ENCODE results near the gene SPATA31D3. TPM values are rescaled to one million over a fixed set of nuclear protein-coding genes. Genes with fewer than 3 reads are reported as not detected.
"Not testable (repeated sequence)": the region's sequence is repeated elsewhere in the genome, so short reads cannot be mapped to it uniquely, and the experiment has no call there.

The SPATA31D3 gene
- not detected for total RNA-seq
- long read RNA-seq, result 0 reads

DNA sequence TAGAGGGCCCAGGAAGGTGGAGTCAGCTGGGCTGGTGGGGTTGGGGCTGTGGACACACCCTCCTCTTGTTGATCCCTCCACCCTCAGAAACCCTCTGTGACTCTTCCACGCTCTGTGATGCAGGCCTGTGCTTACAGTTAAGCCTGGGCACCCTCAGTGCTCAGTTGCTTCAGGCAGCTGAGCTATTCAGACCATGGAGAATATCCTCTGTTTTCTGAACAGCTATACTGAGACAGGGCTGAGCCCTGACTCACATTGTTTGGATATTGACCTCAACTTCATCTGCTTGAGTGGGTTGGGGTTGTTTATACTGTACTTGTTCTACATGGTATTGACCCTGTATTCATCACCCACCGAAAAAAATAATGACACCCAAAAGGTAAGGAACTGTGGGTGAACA is at the start of gene SPATA31D3:
Gene SPATA31D3, plus strand, starts transcription at position 108 of the 400 bp plus-strand sequence. Its CDS starts 86 bp downstream, at position 194.
- intact Hi-C loops (cut with DNase I); ATAC-seq; DNase-seq: not testable (repeated sequence)

DNA sequence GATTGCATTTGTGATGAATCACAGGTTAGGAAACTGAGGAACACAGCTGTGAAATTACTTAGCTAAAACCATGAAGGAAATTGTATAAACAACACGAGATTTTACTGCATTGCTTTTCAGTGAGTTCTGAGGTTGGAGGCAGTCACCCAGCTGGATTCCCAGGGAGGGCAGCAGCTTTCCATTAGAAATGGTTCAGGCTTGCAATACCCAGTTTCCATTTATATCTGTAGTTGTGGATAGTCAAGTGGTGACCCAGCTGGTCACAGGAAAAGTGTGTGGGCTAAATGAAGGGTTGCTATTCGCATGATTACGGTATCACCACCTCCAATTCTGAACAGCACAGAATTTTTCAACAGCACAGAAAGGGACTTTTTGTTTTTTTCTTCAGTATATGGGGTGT is 49.4 kb upstream of the SPATA31D3 start:
- DNase-seq (no peak), ATAC-seq (no peak)
- intact Hi-C loops (cut with DNase I), result no loop called here

DNA sequence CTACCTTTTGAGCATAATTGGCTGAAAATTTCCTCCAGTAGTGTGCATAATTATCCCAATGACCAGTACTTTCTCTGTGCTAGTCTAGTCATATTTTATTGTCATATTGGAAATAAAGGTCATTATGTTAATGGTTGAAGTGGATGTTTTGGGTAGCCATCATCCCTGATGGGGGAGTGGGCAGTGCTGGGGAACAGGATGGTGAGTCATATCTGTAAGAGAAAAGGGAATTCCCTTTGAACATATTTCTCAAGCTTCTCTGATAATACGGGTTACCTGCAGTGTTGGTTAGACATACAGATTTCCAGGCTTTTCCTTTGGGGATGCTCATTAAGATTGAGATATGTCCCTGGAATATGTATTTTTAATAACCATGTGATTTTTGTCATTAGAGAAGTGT is 48.4 kb upstream of the SPATA31D3 start:
- DNase-seq (no peak), ATAC-seq (no peak)
- intact Hi-C loops (cut with DNase I), result no loop called here

DNA sequence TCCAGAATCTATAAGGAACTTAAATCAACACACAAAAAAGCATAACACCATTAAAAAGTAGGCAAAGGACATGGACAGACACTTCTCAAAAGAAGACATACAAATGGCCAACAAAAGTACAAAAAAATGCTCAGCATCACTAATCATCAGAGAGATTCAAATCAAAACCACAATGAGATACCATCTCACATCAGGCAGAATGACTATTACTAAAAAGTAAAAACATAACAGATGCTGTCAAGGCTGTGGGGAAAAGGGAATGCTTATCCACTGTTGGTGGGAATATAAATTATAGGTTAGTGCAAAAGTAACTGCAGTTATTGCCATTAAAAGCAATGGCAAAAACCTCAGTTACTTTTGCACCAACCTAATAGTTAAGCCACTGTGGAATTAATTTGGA is 47.2 kb upstream of the SPATA31D3 start:
- DNase-seq (no peak), ATAC-seq (no peak)
- intact Hi-C loops (cut with DNase I), result no loop called here

DNA sequence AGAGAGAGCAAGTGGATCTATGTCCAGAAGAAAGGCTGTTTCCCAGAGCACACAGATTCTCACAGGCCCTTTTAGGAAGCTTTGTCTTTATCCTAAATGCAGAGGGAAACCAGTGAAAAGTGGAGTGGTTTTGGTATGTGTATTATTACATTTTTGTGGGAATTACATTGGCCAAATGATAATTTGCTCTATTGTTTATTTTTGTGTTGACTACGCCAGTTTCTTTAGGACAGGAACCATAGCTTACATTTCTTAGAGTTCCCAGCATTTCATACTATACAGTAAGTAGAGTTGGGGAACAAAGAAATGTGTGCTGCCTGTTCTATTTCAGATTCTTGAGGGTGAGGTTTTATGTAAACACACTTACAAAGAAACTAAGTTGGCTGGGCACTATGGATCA is 44.4 kb upstream of the SPATA31D3 start:
- intact Hi-C loops (cut with DNase I), result no loop called here
- ATAC-seq, result no peak
- no peak for DNase-seq

GRCh38 chr9:81902196-81902595 is 41.1 kb upstream of the SPATA31D3 start:
- DNase-seq (no peak), ATAC-seq (peak in 1 of 2 donors; percentile 73)
- intact Hi-C loops (cut with DNase I), result no loop called here

DNA sequence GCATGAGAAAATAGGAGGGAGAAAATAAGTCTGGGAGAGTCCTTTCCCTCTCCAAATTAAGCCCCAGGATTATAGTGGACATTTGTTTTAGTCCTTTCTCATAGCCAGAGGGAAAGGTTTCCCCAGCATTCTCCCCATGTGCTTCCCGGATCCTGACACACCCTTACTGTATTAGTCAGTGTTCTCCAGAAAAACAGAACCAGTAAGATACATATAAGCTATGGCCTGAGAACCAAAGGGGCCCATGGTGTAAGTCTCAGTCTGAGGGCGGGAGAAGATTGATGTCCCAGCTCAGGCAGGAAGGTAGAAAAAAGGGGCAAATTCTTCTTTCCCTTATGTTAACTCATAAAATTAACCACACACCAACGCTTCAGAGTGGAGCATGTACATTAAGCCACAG is 40.7 kb upstream of the SPATA31D3 start:
- DNase-seq (no peak), ATAC-seq (peak in 1 of 2 donors; percentile 65)
- intact Hi-C loops (cut with DNase I), result no loop called here

- DNase-seq, result no peak
- ATAC-seq, result peak in 1 of 2 donors; percentile 39
- intact Hi-C loops (cut with DNase I), result no loop called here
Observed at GRCh38 chr9:81906671-81907070, 36.6 kb upstream of the SPATA31D3 start.

- intact Hi-C loops (cut with DNase I), result no loop called here
- ATAC-seq (no peak), DNase-seq (no peak)
Observed at GRCh38 chr9:81912135-81912534, 31.2 kb upstream of the SPATA31D3 start.

- intact Hi-C loops (cut with DNase I), result no loop called here
- peak in 1 of 2 donors; percentile 67 for ATAC-seq
- DNase-seq, result no peak
Observed at GRCh38 chr9:81915801-81916505, 27.3 kb upstream of the SPATA31D3 start.

DNA sequence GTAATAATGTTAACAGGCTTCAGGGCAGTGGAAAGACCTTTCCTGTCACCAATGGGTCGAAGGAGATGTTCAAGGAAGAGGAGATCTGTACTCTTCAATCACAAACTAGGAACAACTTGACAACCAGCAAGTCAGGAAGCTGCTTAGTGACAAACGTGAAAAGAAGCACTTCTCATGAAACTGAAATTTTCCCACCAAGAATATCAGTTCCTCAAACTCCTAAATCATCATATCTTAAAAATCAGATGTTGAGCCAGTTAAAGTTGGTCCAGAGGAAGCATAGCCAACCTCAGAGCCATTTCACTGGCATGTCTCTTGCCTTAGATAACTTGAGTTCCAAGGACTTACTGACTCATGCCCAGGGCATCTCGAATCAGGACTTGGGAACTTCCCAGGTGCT is 24.8 kb upstream of the SPATA31D3 start:
- DNase-seq; ATAC-seq; intact Hi-C loops (cut with DNase I): not testable (repeated sequence)

DNA sequence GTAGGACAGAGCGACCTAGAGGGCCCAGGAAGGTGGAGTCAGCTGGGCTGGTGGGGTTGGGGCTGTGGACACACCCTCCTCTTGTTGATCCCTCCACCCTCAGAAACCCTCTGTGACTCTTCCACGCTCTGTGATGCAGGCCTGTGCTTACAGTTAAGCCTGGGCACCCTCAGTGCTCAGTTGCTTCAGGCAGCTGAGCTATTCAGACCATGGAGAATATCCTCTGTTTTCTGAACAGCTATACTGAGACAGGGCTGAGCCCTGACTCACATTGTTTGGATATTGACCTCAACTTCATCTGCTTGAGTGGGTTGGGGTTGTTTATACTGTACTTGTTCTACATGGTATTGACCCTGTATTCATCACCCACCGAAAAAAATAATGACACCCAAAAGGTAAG is 15.0 kb upstream of the SPATA31D3 start, which contains the start of gene SPATA31D4:
Gene SPATA31D4, plus strand, starts transcription at position 124 of the 400 bp plus-strand sequence. Its CDS starts 86 bp downstream, at position 210.
- ATAC-seq; intact Hi-C loops (cut with DNase I); DNase-seq: not testable (repeated sequence)

- intact Hi-C loops (cut with DNase I); ATAC-seq; DNase-seq: not testable (repeated sequence)
Observed at GRCh38 chr9:81930147-81930546, 13.2 kb upstream of the SPATA31D3 start.

DNA sequence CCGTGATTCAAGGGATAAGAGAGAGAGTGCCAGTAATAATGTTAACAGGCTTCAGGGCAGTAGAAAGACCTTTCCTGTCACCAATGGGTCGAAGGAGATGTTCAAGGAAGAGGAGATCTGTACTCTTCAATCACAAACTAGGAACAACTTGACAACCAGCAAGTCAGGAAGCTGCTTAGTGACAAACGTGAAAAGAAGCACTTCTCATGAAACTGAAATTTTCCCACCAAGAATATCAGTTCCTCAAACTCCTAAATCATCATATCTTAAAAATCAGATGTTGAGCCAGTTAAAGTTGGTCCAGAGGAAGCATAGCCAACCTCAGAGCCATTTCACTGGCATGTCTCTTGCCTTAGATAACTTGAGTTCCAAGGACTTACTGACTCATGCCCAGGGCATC is 9.8 kb upstream of the SPATA31D3 start:
- DNase-seq; ATAC-seq; intact Hi-C loops (cut with DNase I): not testable (repeated sequence)

GRCh38 chr9:81948650-81949049 is 5.3 kb downstream of the SPATA31D3 start:
- DNase-seq; ATAC-seq; intact Hi-C loops (cut with DNase I): not testable (repeated sequence)

- DNase-seq (no peak), ATAC-seq (no peak)
- intact Hi-C loops (cut with DNase I), result no loop called here
Observed at GRCh38 chr9:81953096-81953495, 9.8 kb downstream of the SPATA31D3 start.

DNA sequence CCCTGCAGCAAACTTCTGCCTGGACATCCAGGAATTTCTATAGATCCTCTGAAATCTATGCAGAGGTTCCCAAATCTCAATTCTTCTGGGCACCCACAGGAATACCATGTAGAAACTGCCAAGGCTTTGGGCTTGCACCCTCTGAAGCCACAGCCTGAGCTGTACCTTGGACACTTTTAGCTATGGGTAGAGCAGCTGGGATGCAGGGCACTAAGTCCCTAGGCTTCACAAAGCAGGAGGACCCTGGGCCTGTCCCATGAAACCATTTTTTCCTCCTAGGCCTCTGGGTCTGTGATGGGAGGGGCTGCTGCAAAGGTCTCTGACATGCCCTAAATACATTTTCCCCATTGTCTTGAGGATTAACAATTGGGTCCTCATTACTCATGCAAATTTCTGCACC is 12.3 kb downstream of the SPATA31D3 start:
- intact Hi-C loops (cut with DNase I), result no loop called here
- ATAC-seq (no peak), DNase-seq (no peak)

DNA sequence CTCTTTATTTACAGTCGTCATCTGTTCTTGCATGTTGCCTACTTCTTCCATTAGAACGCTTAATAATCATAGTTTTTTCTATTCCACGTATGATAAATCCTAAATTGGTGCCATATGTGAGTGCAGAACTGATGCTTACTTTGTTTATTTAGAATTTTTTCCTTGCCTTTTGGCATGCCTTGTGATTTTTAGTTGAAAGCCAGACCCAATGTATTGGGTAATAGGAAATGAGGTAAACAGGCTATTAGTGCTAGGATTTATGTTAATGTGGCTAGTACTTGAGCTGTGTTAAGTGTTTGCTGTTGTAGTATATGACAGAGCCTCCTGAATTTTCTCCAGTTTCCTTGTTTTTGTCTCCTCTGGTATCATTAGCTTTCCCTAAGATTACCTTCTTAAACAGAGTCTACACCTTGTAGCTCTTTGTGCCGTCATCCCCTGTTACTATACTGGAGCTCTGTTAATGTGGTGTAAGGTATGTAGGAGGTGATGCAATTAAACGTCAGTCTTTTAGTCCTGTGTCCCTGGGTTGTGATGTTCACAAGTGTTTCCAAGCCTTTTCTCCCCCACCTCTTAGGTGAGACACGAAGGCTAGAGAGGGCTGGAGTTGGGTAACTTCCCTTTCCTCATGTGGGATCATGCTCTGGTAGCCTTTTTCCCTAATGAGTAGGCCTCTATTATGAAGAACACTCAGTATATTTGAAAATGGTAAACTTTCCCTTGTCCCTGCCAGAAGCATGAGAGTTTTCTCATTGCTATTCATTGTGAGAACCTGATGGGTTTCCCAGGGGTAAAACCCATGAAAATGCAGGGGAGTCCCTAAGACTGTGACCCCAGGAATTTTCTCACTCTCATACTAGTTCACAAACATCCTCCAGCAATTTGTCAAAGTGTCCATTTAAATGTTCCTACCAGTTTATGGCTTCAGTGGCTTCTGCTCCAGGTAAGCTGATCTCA is 21.2 kb downstream of the SPATA31D3 start:
- no peak for ATAC-seq
- DNase-seq, result no peak
- intact Hi-C loops (cut with DNase I), result no loop called here

- DNase-seq (no peak), ATAC-seq (no peak)
- intact Hi-C loops (cut with DNase I), result no loop called here
Observed at GRCh38 chr9:81968026-81968425, 24.7 kb downstream of the SPATA31D3 start.

DNA sequence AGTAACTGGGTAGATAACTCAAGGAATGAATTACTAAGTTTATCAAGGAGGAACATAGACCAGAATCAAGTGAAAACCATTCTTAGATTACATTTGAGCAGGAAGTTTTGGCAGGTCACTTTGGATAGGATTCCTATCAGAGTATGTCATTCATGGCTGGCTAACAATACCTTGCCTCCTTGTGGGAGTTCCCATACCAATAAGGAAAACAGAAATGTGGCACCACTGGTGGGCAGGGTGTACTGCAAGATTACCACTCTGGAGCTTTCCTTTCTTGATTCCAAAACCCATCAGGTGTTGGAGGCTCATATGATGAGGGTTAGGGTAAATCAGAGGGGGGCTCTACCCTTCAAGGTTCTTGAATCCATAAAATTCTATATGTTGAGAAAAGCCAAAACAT is 26.7 kb downstream of the SPATA31D3 start:
- intact Hi-C loops (cut with DNase I), result no loop called here
- ATAC-seq (no peak), DNase-seq (no peak)
